Keratinocyte (primary cell): ENCODE measurements around the gene PAQR7.

Experiments used
- EZH2 ChIP-seq: IDR thresholded peaks from one replicate; pipeline ENCODE4 v1.6.1; 2012; ENCODE audit warnings: inconsistent platforms, mild to moderate bottlenecking, low read length, moderate library complexity
- TF ChIP-seq, protein P1 (sequence below), 3 experiments: IDR thresholded peaks in 1 of 3; conservative IDR thresholded peaks in 1 of 3; optimal IDR thresholded peaks in 1 of 3; 2 replicates in 2 of 3; 3 replicates in 1 of 3; pipeline versions ENCODE3 to v1.5.1; 2011; ENCODE audit warnings: low read length in 3 of 3, mild to moderate bottlenecking in 3 of 3, moderate library complexity in 2 of 3, control low read depth in 1 of 3, inconsistent platforms in 1 of 3; ENCODE audit not compliant: insufficient read depth in 2 of 3; ENCODE audit errors: extremely low read depth in 1 of 3

GRCh38 chr1:25837262-25837875 is 38.1 kb downstream of the PAQR7 start:
- TF ChIP-seq, protein P1, sequence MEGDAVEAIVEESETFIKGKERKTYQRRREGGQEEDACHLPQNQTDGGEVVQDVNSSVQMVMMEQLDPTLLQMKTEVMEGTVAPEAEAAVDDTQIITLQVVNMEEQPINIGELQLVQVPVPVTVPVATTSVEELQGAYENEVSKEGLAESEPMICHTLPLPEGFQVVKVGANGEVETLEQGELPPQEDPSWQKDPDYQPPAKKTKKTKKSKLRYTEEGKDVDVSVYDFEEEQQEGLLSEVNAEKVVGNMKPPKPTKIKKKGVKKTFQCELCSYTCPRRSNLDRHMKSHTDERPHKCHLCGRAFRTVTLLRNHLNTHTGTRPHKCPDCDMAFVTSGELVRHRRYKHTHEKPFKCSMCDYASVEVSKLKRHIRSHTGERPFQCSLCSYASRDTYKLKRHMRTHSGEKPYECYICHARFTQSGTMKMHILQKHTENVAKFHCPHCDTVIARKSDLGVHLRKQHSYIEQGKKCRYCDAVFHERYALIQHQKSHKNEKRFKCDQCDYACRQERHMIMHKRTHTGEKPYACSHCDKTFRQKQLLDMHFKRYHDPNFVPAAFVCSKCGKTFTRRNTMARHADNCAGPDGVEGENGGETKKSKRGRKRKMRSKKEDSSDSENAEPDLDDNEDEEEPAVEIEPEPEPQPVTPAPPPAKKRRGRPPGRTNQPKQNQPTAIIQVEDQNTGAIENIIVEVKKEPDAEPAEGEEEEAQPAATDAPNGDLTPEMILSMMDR (optimal IDR thresholded peaks at IDR 0.05 in 1 of 3, IDR thresholded peaks at IDR 0.05 in 1 of 3, conservative IDR thresholded peaks at IDR 0.05 in 1 of 3; ENCODE audit: extremely low read depth in 1 of 3, insufficient read depth in 2 of 3, low read length in 3 of 3): peak in 2 of 3 experiments; percentile 48 to 53
- no peak for TF ChIP-seq EZH2
